ENCODE measurements around the gene MALT1.

DNA sequence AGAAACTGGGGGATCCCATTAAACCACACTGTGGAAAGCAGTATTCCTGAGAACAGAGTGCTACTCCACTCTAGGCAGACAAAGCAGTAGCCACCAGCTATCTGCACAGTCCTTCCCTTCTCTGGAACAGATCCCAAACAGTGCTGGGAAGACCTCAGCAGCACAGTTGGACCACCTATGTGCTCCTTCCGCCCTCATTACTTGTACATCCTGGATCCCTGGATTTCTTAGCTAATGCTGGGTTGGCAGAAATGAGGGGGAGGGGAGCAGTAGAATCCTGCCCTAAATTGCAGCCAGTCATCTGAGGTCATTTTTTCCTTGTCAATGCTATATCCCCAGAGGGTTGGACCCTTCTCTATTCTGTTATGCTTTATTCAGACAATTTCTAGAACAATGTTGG, 13.8 kb upstream of the MALT1 start:
- no peak for TF ChIP-seq EZH2 (IDR thresholded peaks at IDR 0.05; ENCODE audit: borderline replicate concordance, insufficient read depth, low read length, poor library complexity, severe bottlenecking)
- no peak for TF ChIP-seq TAF1 (IDR thresholded peaks at IDR 0.05; ENCODE audit: low read depth)
- no peak for TF ChIP-seq REST (IDR thresholded peaks at IDR 0.05; ENCODE audit: borderline replicate concordance)
- TF ChIP-seq, protein P1, sequence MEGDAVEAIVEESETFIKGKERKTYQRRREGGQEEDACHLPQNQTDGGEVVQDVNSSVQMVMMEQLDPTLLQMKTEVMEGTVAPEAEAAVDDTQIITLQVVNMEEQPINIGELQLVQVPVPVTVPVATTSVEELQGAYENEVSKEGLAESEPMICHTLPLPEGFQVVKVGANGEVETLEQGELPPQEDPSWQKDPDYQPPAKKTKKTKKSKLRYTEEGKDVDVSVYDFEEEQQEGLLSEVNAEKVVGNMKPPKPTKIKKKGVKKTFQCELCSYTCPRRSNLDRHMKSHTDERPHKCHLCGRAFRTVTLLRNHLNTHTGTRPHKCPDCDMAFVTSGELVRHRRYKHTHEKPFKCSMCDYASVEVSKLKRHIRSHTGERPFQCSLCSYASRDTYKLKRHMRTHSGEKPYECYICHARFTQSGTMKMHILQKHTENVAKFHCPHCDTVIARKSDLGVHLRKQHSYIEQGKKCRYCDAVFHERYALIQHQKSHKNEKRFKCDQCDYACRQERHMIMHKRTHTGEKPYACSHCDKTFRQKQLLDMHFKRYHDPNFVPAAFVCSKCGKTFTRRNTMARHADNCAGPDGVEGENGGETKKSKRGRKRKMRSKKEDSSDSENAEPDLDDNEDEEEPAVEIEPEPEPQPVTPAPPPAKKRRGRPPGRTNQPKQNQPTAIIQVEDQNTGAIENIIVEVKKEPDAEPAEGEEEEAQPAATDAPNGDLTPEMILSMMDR (IDR thresholded peaks at IDR 0.05; ENCODE audit: poor library complexity, severe bottlenecking) = no peak
- no peak for TF ChIP-seq POLR2AphosphoS5 (IDR thresholded peaks at IDR 0.05)
- no peak for TF ChIP-seq EP300 (conservative IDR thresholded peaks at IDR 0.05; ENCODE audit: poor library complexity, severe bottlenecking)
- no peak for TF ChIP-seq SMC3 (conservative IDR thresholded peaks at IDR 0.05; ENCODE audit: poor library complexity)
- TF ChIP-seq MXI1 (conservative IDR thresholded peaks at IDR 0.05; ENCODE audit: poor library complexity, severe bottlenecking) = no peak
- no peak for TF ChIP-seq RAD21 (conservative IDR thresholded peaks at IDR 0.05)
